Mucosa of descending colon (tissue), 3 donors: ENCODE measurements around the gene DUXA. TPM values are rescaled to one million over a fixed set of nuclear protein-coding genes. Genes with fewer than 3 reads are reported as not detected.
"Not testable (repeated sequence)": the region's sequence is repeated elsewhere in the genome, so short reads cannot be mapped to it uniquely, and the experiment has no call there.

Experiments used
- ATAC-seq: fragments of 200-7000 bp; cut with Tn5 transposase; one replicate; pipeline ENCODE4 v1.9.1; 2020; ENCODE audit warnings: mild to moderate bottlenecking, moderate library complexity
- DNase-seq, 3 donors: peaks; one replicate each; pipeline ENCODE4 v3.0.0-alpha.2; 2020
- H3K36me3 ChIP-seq: fragments of 200-600 bp; one replicate; pipeline ENCODE4 v1.8.0; 2021; ENCODE audit warnings: low read depth, mild to moderate bottlenecking
- H3K4me1 ChIP-seq: fragments of 200-600 bp; one replicate; pipeline ENCODE4 v1.8.0; 2021; ENCODE audit warnings: low read depth, mild to moderate bottlenecking
- H3K4me3 ChIP-seq: fragments of 200-600 bp; one replicate; pipeline ENCODE4 v1.8.0; 2021; ENCODE audit warnings: mild to moderate bottlenecking
- H3K9me3 ChIP-seq: fragments of 200-600 bp; one replicate; pipeline ENCODE4 v1.8.0; 2021; ENCODE audit warnings: mild to moderate bottlenecking
- intact Hi-C, 2 donors: fragments of 100-400 bp; cut with DNase I in 1 of 2; cut with micrococcal nuclease in 1 of 2; formaldehyde crosslinking; loops; one replicate each; pipeline versions ENCODE4 v1.11.0 to v1.11.1; 2022; cut with DNase I, micrococcal nuclease
- total RNA-seq, 3 donors: library from RNA; stranded (reverse); fragmentation: NEBNext Ultra II Directional in 2 of 3; extraction: Animal tissue kit (Norgen Biotek cat#: 25700) in 2 of 3; gene quantifications; one replicate each; pipeline versions ENCODE4 v1.2.1 to v1.2.4, GENCODE V29; 2021 to 2023
- TF ChIP-seq, protein P1 (sequence below): fragments of 200-600 bp; IDR thresholded peaks from one replicate; pipeline ENCODE4 v1.8.0; 2022; ENCODE audit warnings: antibody characterized with exemption, mild to moderate bottlenecking
- donor health status: DM: no; HTN: no; CAD: no; lungs with moderate emphysema.
- donor health status: DM: no; HTN: no; CAD: no.
- donor health status: DM: no; HTN: yes; CAD: no.

The DUXA gene
- total RNA-seq, 3 donors from 2014 or later, result not detected

DNA sequence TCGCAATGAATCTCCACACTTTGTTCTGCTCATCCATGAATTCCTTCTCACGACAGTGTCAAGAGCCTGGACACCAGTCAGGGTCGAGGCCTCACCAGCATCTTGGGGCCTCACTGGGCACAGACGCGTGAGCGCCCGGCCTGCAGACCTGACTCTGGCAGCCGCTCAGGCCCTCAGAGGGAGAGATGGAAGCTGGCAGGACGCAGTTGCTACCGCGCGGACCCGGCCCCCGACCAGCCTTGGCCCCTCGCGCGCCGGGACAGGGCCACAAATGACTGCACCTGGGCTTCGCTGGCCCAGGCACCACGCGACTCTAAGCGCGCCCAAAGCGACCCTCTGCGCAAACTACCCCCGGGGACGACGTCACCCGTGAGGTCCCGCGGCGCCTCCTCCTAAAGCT is 48.4 kb downstream of the DUXA start:
- DNase-seq (no peak), ATAC-seq (no peak)
- H3K9me3 ChIP-seq, result peaks cover 65% of the 10 kb centered on the region
- no peaks in the 10 kb centered on the region for H3K36me3 ChIP-seq
- no peak overlapping the region for H3K4me3 ChIP-seq
- TF ChIP-seq, protein P1, sequence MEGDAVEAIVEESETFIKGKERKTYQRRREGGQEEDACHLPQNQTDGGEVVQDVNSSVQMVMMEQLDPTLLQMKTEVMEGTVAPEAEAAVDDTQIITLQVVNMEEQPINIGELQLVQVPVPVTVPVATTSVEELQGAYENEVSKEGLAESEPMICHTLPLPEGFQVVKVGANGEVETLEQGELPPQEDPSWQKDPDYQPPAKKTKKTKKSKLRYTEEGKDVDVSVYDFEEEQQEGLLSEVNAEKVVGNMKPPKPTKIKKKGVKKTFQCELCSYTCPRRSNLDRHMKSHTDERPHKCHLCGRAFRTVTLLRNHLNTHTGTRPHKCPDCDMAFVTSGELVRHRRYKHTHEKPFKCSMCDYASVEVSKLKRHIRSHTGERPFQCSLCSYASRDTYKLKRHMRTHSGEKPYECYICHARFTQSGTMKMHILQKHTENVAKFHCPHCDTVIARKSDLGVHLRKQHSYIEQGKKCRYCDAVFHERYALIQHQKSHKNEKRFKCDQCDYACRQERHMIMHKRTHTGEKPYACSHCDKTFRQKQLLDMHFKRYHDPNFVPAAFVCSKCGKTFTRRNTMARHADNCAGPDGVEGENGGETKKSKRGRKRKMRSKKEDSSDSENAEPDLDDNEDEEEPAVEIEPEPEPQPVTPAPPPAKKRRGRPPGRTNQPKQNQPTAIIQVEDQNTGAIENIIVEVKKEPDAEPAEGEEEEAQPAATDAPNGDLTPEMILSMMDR, result no peak
- intact Hi-C loops, result no loop called here
- H3K4me1 ChIP-seq, result no peaks in the 10 kb centered on the region

DNA sequence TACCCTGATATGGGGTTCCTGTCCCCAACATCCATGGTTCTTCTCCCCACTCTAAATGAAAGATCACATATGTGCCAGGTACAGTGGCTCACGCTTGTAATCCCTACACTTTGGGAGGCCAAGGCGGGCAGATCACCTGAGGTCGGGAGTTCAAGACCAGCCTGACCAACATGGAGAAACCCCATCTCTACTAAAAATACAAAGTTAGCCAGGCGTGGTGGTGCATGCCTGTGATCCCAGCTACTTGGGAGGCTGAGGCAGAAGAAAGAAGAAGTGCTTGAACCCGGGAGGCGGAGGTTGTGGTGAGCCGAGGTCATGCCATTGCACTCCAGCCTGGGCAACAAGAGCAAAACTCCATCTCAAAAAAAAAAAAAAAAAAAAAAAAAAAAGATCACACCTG is 53.8 kb downstream of the DUXA start:
- H3K4me3 ChIP-seq, DNase-seq, H3K36me3 ChIP-seq, H3K4me1 ChIP-seq, ATAC-seq, intact Hi-C loops: not testable (repeated sequence)
- H3K9me3 ChIP-seq, result peaks cover 95% of the 10 kb centered on the region

- ATAC-seq, result no peak
- H3K36me3 ChIP-seq, result no peaks in the 10 kb centered on the region
- no peak overlapping the region for H3K4me3 ChIP-seq
- DNase-seq, result no peak
- TF ChIP-seq, protein P1, result no peak
- H3K4me1 ChIP-seq, result no peaks in the 10 kb centered on the region
- H3K9me3 ChIP-seq, result peaks cover 93% of the 10 kb centered on the region
- intact Hi-C loops, result no loop called here
These were observed 56.0 kb downstream of the DUXA start for GRCh38 chr19:57111329-57111644.

GRCh38 chr19:57110592-57111328 is 56.5 kb downstream of the DUXA start:
- no peaks in the 10 kb centered on the region for H3K4me1 ChIP-seq
- TF ChIP-seq, protein P1, result no peak
- no peak for ATAC-seq
- H3K9me3 ChIP-seq, result peaks cover 93% of the 10 kb centered on the region
- H3K36me3 ChIP-seq, result no peaks in the 10 kb centered on the region
- H3K4me3 ChIP-seq, result no peak overlapping the region
- no peak for DNase-seq
- intact Hi-C loops, result no loop called here

DNA sequence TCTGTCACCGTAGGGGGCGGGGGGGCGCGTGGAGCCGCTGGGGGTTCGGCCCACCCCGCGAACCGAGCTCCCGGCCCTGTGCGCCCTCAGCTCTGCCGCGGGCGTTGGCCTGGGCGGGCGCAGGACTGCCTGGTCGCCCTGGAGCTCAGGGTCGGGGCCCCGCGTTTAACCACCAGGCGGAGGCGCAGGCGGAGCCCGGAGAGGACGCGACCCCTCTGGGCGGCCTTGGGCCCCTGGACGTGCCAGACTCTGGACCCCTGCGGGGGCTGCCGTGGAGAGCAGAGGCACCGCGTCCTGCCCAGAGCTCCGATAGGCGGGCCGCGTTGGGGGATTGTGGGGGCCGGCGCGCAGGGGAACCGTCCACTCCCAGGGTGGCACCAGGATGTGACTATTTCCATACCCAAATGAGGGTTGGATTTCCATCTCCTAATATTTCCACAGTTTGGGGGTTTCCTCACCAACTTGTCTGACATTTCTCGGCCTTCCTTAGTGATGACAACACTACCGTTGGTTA is 60.5 kb downstream of the DUXA start:
- Histone ChIP-seq H3K9me3 (peaks cover 77% of the 10 kb centered on the region), H3K4me3 (no peak overlapping the region), H3K36me3 (no peaks in the 10 kb centered on the region), H3K4me1 (no peaks in the 10 kb centered on the region)
- no peak for ATAC-seq
- intact Hi-C loops, result no loop called here
- no peak for DNase-seq
- TF ChIP-seq, protein P1, result no peak

DNA sequence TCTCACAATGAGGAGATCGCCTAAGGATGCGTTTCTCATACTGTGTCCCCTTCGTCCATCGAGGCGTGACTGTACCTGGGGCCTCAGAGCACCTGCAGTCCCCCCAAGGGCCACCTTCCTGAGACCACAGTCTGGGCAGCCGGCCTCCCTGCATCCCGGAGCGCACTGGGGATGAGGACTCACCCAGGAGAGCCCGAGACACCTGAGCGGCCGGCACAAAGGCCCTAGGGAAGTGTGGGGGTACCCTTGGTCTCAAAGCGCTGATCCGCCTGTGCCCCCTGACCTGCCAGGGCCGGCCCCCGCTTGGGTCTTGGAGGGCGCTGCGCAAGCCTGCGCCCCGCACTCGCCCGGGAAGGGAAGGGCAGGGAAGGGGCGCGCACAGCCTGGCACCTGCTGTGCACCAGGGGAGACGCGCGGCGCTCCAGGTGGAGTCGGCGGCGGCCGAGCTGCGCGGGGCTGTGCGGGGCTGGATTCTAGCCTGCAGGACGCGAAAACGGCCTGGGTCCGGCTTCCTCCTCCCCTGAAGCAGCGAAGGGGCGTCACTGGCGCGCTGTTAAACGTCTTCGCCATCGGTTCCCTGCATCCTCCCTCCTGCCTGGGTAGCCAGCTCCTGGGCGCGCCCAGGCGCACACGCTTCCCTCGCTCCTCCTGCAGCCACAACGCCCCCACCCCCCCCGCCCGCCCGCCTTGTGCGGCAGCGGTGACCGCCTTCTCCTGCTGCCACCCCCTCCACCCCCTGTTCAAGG is 61.1 kb downstream of the DUXA start:
- H3K4me3 ChIP-seq, result no peak overlapping the region
- intact Hi-C loops, result no loop called here

More for the DNA sequence above, 61.1 kb downstream of the DUXA start:
- H3K4me1 ChIP-seq, result no peaks in the 10 kb centered on the region
- H3K9me3 ChIP-seq, result peaks cover 77% of the 10 kb centered on the region
- TF ChIP-seq, protein P1, result no peak
- ATAC-seq (no peak), DNase-seq (no peak)
- no peaks in the 10 kb centered on the region for H3K36me3 ChIP-seq
